Skeletal muscle satellite cell (primary cell): ENCODE data around the gene TMEM151A.

Source experiments
- H3K27me3 ChIP-seq: 2 replicates; pipeline ENCODE4 v1.7.0; 2013; ENCODE audit warnings: low read length; ENCODE audit not compliant: control insufficient read depth, insufficient read depth
- H3K36me3 ChIP-seq: 2 replicates; pipeline ENCODE4 v1.7.0; 2013; ENCODE audit warnings: mild to moderate bottlenecking, control low read depth, low read length; ENCODE audit not compliant: insufficient read depth
- H3K4me1 ChIP-seq: 2 replicates; pipeline ENCODE4 v1.7.0; 2013; ENCODE audit warnings: low read length; ENCODE audit not compliant: control insufficient read depth, insufficient read depth
- H3K4me2 ChIP-seq: 2 replicates; pipeline ENCODE4 v1.7.0; 2013; ENCODE audit warnings: mild to moderate bottlenecking, low read length
- H3K4me3 ChIP-seq: 2 replicates; pipeline ENCODE4 v1.7.0; 2013; ENCODE audit warnings: low read length
- H3K9ac ChIP-seq: 2 replicates; pipeline ENCODE4 v1.7.0; 2013; ENCODE audit warnings: mild to moderate bottlenecking, low read depth, low read length, moderate library complexity
- H3K9me3 ChIP-seq: replicated peaks from 2 replicates; pipeline ENCODE4 v1.7.0; 2013; ENCODE audit warnings: mild to moderate bottlenecking, control low read depth, low read length

TMEM151A gene

GRCh38 chr11:66261578-66261977 lies 30.1 kb upstream of the TMEM151A start:
- no peak overlapping the region for H3K9ac ChIP-seq
- no peaks in the 10 kb centered on the region for H3K27me3 ChIP-seq
- H3K4me2 ChIP-seq: no peak overlapping the region
- no peak overlapping the region for H3K4me3 ChIP-seq
- no peaks in the 10 kb centered on the region for H3K9me3 ChIP-seq
- H3K36me3 ChIP-seq: peaks cover 58% of the 10 kb centered on the region
- H3K4me1 ChIP-seq: peaks cover 17% of the 10 kb centered on the region

GRCh38 chr11:66262191-66262590 lies 29.5 kb upstream of the TMEM151A start:
- Histone ChIP-seq H3K9me3 (no peaks in the 10 kb centered on the region), H3K4me2 (no peak overlapping the region), H3K4me1 (peaks cover 17% of the 10 kb centered on the region), H3K4me3 (no peak overlapping the region), H3K9ac (no peak overlapping the region), H3K36me3 (peaks cover 62% of the 10 kb centered on the region), H3K27me3 (no peaks in the 10 kb centered on the region)

- H3K36me3 ChIP-seq: peaks cover 62% of the 10 kb centered on the region
- H3K9ac ChIP-seq: no peak overlapping the region
- no peaks in the 10 kb centered on the region for H3K27me3 ChIP-seq
- no peaks in the 10 kb centered on the region for H3K9me3 ChIP-seq
- H3K4me2 ChIP-seq: no peak overlapping the region
- no peak overlapping the region for H3K4me3 ChIP-seq
- H3K4me1 ChIP-seq: peaks cover 17% of the 10 kb centered on the region
Measured at GRCh38 chr11:66262696-66263095, 29.0 kb upstream of the TMEM151A start.

- Histone ChIP-seq H3K9ac (no peak overlapping the region), H3K4me3 (no peak overlapping the region), H3K27me3 (no peaks in the 10 kb centered on the region), H3K4me2 (no peak overlapping the region), H3K9me3 (no peaks in the 10 kb centered on the region), H3K36me3 (peaks cover 62% of the 10 kb centered on the region), H3K4me1 (peaks cover 22% of the 10 kb centered on the region)
Measured at GRCh38 chr11:66263231-66263630, 28.5 kb upstream of the TMEM151A start.

GRCh38 chr11:66263785-66264184 lies 27.9 kb upstream of the TMEM151A start:
- Histone ChIP-seq H3K36me3 (peaks cover 62% of the 10 kb centered on the region), H3K4me3 (no peak overlapping the region), H3K4me1 (peaks cover 17% of the 10 kb centered on the region), H3K27me3 (no peaks in the 10 kb centered on the region), H3K4me2 (no peak overlapping the region), H3K9ac (no peak overlapping the region), H3K9me3 (no peaks in the 10 kb centered on the region)

- Histone ChIP-seq H3K9me3 (no peaks in the 10 kb centered on the region), H3K4me1 (peaks cover 15% of the 10 kb centered on the region), H3K4me2 (no peak overlapping the region), H3K9ac (no peak overlapping the region), H3K27me3 (no peaks in the 10 kb centered on the region), H3K36me3 (peaks cover 57% of the 10 kb centered on the region), H3K4me3 (no peak overlapping the region)
Measured at GRCh38 chr11:66264383-66264782, 27.3 kb upstream of the TMEM151A start.

GRCh38 chr11:66264914-66265313 lies 26.8 kb upstream of the TMEM151A start:
- H3K4me1 ChIP-seq: peaks cover 20% of the 10 kb centered on the region
- H3K9ac ChIP-seq: no peak overlapping the region
- H3K9me3 ChIP-seq: no peaks in the 10 kb centered on the region
- no peak overlapping the region for H3K4me2 ChIP-seq
- no peaks in the 10 kb centered on the region for H3K27me3 ChIP-seq
- no peak overlapping the region for H3K4me3 ChIP-seq
- H3K36me3 ChIP-seq: peaks cover 55% of the 10 kb centered on the region

GRCh38 chr11:66265531-66266377 lies 25.9 kb upstream of the TMEM151A start:
- Histone ChIP-seq H3K9ac (no peak overlapping the region), H3K4me1 (peaks cover 22% of the 10 kb centered on the region), H3K27me3 (no peaks in the 10 kb centered on the region), H3K36me3 (peaks cover 56% of the 10 kb centered on the region), H3K4me2 (no peak overlapping the region), H3K4me3 (no peak overlapping the region), H3K9me3 (no peaks in the 10 kb centered on the region)

- Histone ChIP-seq H3K36me3 (peaks cover 52% of the 10 kb centered on the region), H3K9me3 (no peaks in the 10 kb centered on the region), H3K4me2 (peak overlapping the region; percentile 96), H3K4me1 (peaks cover 22% of the 10 kb centered on the region), H3K4me3 (peak overlapping the region; percentile 82), H3K9ac (peak overlapping the region; percentile 98), H3K27me3 (no peaks in the 10 kb centered on the region)
Measured at GRCh38 chr11:66266378-66267038, 25.2 kb upstream of the TMEM151A start.

- peak overlapping the region; percentile 82 for H3K4me3 ChIP-seq
- peak overlapping the region; percentile 96 for H3K4me2 ChIP-seq
- no peaks in the 10 kb centered on the region for H3K9me3 ChIP-seq
- no peaks in the 10 kb centered on the region for H3K27me3 ChIP-seq
- peaks cover 22% of the 10 kb centered on the region for H3K4me1 ChIP-seq
- peak overlapping the region; percentile 98 for H3K9ac ChIP-seq
- H3K36me3 ChIP-seq: peaks cover 53% of the 10 kb centered on the region
Measured at GRCh38 chr11:66267039-66267378, 24.7 kb upstream of the TMEM151A start.

- H3K4me2 ChIP-seq: peak overlapping the region; percentile 96
- peak overlapping the region; percentile 82 for H3K4me3 ChIP-seq
- peak overlapping the region; percentile 98 for H3K9ac ChIP-seq
- no peaks in the 10 kb centered on the region for H3K27me3 ChIP-seq
- peaks cover 53% of the 10 kb centered on the region for H3K36me3 ChIP-seq
- H3K9me3 ChIP-seq: no peaks in the 10 kb centered on the region
- peaks cover 22% of the 10 kb centered on the region for H3K4me1 ChIP-seq
Measured at GRCh38 chr11:66267379-66268243, 24.1 kb upstream of the TMEM151A start.
